Caco-2 (cell line): ENCODE measurements around the gene KDM1A. TPM values are rescaled to one million over a fixed set of nuclear protein-coding genes. Genes with fewer than 3 reads are reported as not detected.

Experiments used
- BruUV-seq: library from RNA; stranded (reverse); fragments of 400-500 nt; replicated peaks from 2 replicates; lab custom pipeline; 2021; lab: Mats Ljungman, UMichigan
- CTCF ChIA-PET: fragments of 300-600 bp; sonication (Branson Sonifier 250); formaldehyde crosslinking; loops from one replicate; lab custom pipeline; 2022; ENCODE audit warnings: antibody characterized with exemption; lab: Charles Lee
- POLR2A ChIA-PET: fragments of 300-600 bp; sonication (Branson Sonifier 250); formaldehyde crosslinking; loops from one replicate; lab custom pipeline; 2022; ENCODE audit warnings: antibody characterized with exemption; lab: Charles Lee
- DNase-seq, 2 experiments: peaks; one replicate each; pipeline versions ENCODE4 v3.0.0 to v3.0.0-alpha.2; 2020 to 2022
- H3K27me3 ChIP-seq: replicated peaks from 2 replicates; pipeline ENCODE4 v1.6.0; 2011; ENCODE audit warnings: low read length; ENCODE audit not compliant: control insufficient read depth, insufficient read depth
- H3K36me3 ChIP-seq: 2 replicates; pipeline ENCODE4 v1.5.1; 2011; ENCODE audit warnings: low read length; ENCODE audit not compliant: control insufficient read depth, insufficient read depth
- H3K4me1 ChIP-seq: fragments of 250-450 bp; sonication (Bioruptor Pico); 2 replicates; pipeline ENCODE4 v1.5.1; 2020; ENCODE audit warnings: mild to moderate bottlenecking
- H3K4me3 ChIP-seq: 2 replicates; pipeline ENCODE4 v1.5.1; 2011; ENCODE audit warnings: low read depth, mild to moderate bottlenecking, control low read depth, low read length
- H3K9me3 ChIP-seq: fragments of 250-450 bp; sonication (Bioruptor Pico); 2 replicates; pipeline ENCODE4 v1.5.1; 2020; ENCODE audit warnings: mild to moderate bottlenecking, moderate library complexity
- H3K27ac Mint-ChIP-seq: one replicate; pipeline ENCODE4 v1.8.0; 2022; ENCODE audit warnings: mixed read lengths; ENCODE audit not compliant: unreplicated experiment
- H3K27me3 Mint-ChIP-seq: one replicate; pipeline ENCODE4 v1.8.0; 2022; ENCODE audit warnings: mixed read lengths; ENCODE audit not compliant: insufficient read depth, unreplicated experiment
- H3K36me3 Mint-ChIP-seq: one replicate; pipeline ENCODE4 v1.8.0; 2022; ENCODE audit warnings: mild to moderate bottlenecking, mixed read lengths; ENCODE audit not compliant: insufficient read depth, unreplicated experiment
- H3K4me1 Mint-ChIP-seq: one replicate; pipeline ENCODE4 v1.8.0; 2022; ENCODE audit warnings: low read depth, mixed read lengths; ENCODE audit not compliant: unreplicated experiment
- H3K4me3 Mint-ChIP-seq: one replicate; pipeline ENCODE4 v1.8.0; 2022; ENCODE audit warnings: mild to moderate bottlenecking, moderate library complexity, mixed read lengths; ENCODE audit not compliant: unreplicated experiment
- H3K9me3 Mint-ChIP-seq: one replicate; pipeline ENCODE4 v1.8.0; 2022; ENCODE audit warnings: mixed read lengths; ENCODE audit not compliant: unreplicated experiment
- CTCF ChIP-seq, 2 experiments: fragments of 200-600 bp in 1 of 2; IDR thresholded peaks; 1 replicate in 1 of 2; 2 replicates in 1 of 2; pipeline versions ENCODE4 v1.5.1 to v1.8.0; 2011 to 2022; ENCODE audit warnings: antibody characterized with exemption in 1 of 2, control low read depth in 1 of 2, inconsistent platforms in 1 of 2, low read depth in 1 of 2, low read length in 1 of 2, mild to moderate bottlenecking in 1 of 2, moderate library complexity in 1 of 2; ENCODE audit not compliant: insufficient read depth in 1 of 2, severe bottlenecking in 1 of 2, unreplicated experiment in 1 of 2
- intact Hi-C: fragments of 100-400 bp; cut with micrococcal nuclease; formaldehyde crosslinking; loops from one replicate; pipeline ENCODE4 v1.10.0; 2022; ENCODE audit not compliant: unreplicated experiment
- total RNA-seq: library from RNA; stranded (reverse); gene quantifications from 2 replicates; pipeline ENCODE4 v1.2.3, GENCODE V29; 2022

KDM1A gene
- total RNA-seq, 1 experiment from 2014 or later, result 83.0 TPM

GRCh38 chr1:23126200-23126599, 106.9 kb downstream of the KDM1A start:
- intact Hi-C loops, result no loop called here
- Histone ChIP-seq H3K27me3 (no peaks in the 10 kb centered on the region), H3K9me3 (no peaks in the 10 kb centered on the region), H3K4me3 (no peak overlapping the region), H3K36me3 (no peaks in the 10 kb centered on the region), H3K4me1 (peaks cover 15% of the 10 kb centered on the region)
- Mint-ChIP-seq H3K9me3 (no peaks in the 10 kb centered on the region), H3K27me3 (no peaks in the 10 kb centered on the region), H3K4me3 (no peak overlapping the region), H3K27ac (no peak overlapping the region), H3K36me3 (no peaks in the 10 kb centered on the region), H3K4me1 (no peaks in the 10 kb centered on the region)
- ChIA-PET CTCF (no interaction called here), POLR2A (no interaction called here)
- no TSS peak for BruUV-seq
- DNase-seq, result no peak
- no peak for TF ChIP-seq CTCF (IDR thresholded peaks at IDR 0.05; ENCODE audit: insufficient read depth in 1 of 2, low read depth in 1 of 2, low read length in 1 of 2, severe bottlenecking in 1 of 2, unreplicated experiment in 1 of 2)

- Mint-ChIP-seq H3K4me1 (no peaks in the 10 kb centered on the region), H3K4me3 (no peak overlapping the region), H3K36me3 (no peaks in the 10 kb centered on the region), H3K27me3 (no peaks in the 10 kb centered on the region), H3K27ac (no peak overlapping the region), H3K9me3 (no peaks in the 10 kb centered on the region)
- Histone ChIP-seq H3K4me1 (peaks cover 15% of the 10 kb centered on the region), H3K27me3 (no peaks in the 10 kb centered on the region), H3K4me3 (no peak overlapping the region), H3K36me3 (no peaks in the 10 kb centered on the region), H3K9me3 (no peaks in the 10 kb centered on the region)
- DNase-seq, result no peak
- CTCF ChIA-PET, result no interaction called here
- POLR2A ChIA-PET, result no interaction called here
- TF ChIP-seq CTCF (IDR thresholded peaks at IDR 0.05; ENCODE audit: insufficient read depth in 1 of 2, low read depth in 1 of 2, low read length in 1 of 2, severe bottlenecking in 1 of 2, unreplicated experiment in 1 of 2), result no peak
- intact Hi-C loops, result no loop called here
- no TSS peak for BruUV-seq
These were observed 107.5 kb downstream of the KDM1A start for GRCh38 chr1:23126801-23127200.

DNA sequence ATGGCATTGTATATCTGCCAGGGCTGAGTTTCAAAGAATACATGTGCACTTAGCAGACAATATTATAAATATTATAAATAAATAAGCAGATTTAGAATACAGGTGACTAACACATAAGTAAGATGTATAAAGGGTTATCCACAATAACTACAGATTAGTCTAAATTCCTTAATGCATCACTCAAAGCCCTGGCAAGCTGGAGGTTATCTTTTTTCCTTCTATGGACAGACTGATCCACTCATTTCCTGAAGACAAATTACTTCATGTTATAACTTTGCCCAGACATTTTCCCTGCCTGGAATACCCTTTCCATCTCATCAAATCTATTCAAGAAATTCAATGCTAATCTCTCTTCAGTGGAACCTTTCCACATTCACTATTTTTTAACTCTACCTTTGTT, 110.6 kb downstream of the KDM1A start:
- Mint-ChIP-seq H3K9me3 (no peaks in the 10 kb centered on the region), H3K4me3 (no peak overlapping the region), H3K27me3 (no peaks in the 10 kb centered on the region), H3K36me3 (no peaks in the 10 kb centered on the region), H3K4me1 (no peaks in the 10 kb centered on the region), H3K27ac (no peak overlapping the region)
- Histone ChIP-seq H3K4me1 (no peaks in the 10 kb centered on the region), H3K27me3 (no peaks in the 10 kb centered on the region), H3K9me3 (no peaks in the 10 kb centered on the region), H3K4me3 (no peak overlapping the region), H3K36me3 (no peaks in the 10 kb centered on the region)
- intact Hi-C loops, result no loop called here
- no TSS peak for BruUV-seq
- ChIA-PET CTCF (no interaction called here), POLR2A (no interaction called here)
- DNase-seq, result no peak
- TF ChIP-seq CTCF (IDR thresholded peaks at IDR 0.05; ENCODE audit: insufficient read depth in 1 of 2, low read depth in 1 of 2, low read length in 1 of 2, severe bottlenecking in 1 of 2, unreplicated experiment in 1 of 2), result no peak
